HPDE6-E6E7 (cell line): ENCODE data around the gene ARTN.

ENCODE experiments used
- DNase-seq: peaks from one replicate; pipeline ENCODE4 v3.0.0; 2011; ENCODE audit warnings: missing footprints; ENCODE audit errors: extremely low spot score

The ARTN gene

GRCh38 chr1:43924516-43924915 is 9.1 kb upstream of the ARTN start:
- no peak for DNase-seq

GRCh38 chr1:43925846-43926245 is 7.8 kb upstream of the ARTN start:
- no peak for DNase-seq

- DNase-seq, result no peak
These were observed 3.2 kb upstream of the ARTN start for GRCh38 chr1:43930168-43930948.

- no peak for DNase-seq
These were observed 2.7 kb upstream of the ARTN start for GRCh38 chr1:43930949-43931275.

- DNase-seq, result no peak
These were observed 1.6 kb upstream of the ARTN start for GRCh38 chr1:43931711-43932660.

GRCh38 chr1:43932786-43933385 is 715 bp upstream of the ARTN start:
- no peak for DNase-seq

GRCh38 chr1:43934101-43934985 is 742 bp downstream of the ARTN start:
- no peak for DNase-seq

- no peak for DNase-seq
These were observed 1.4 kb downstream of the ARTN start for GRCh38 chr1:43934986-43935324.

GRCh38 chr1:43935711-43936427 is 2.3 kb downstream of the ARTN start:
- DNase-seq, result peak; percentile 90

GRCh38 chr1:43936431-43937151 is 3.0 kb downstream of the ARTN start:
- DNase-seq, result no peak

- no peak for DNase-seq
These were observed 3.7 kb downstream of the ARTN start for GRCh38 chr1:43937179-43937865.

- no peak for DNase-seq
These were observed 4.8 kb downstream of the ARTN start for GRCh38 chr1:43938383-43938782.

- DNase-seq, result no peak
These were observed 5.4 kb downstream of the ARTN start for GRCh38 chr1:43938892-43939587.

- no peak for DNase-seq
These were observed 8.8 kb downstream of the ARTN start for GRCh38 chr1:43942411-43942810.

GRCh38 chr1:43944860-43945259 is 11.3 kb downstream of the ARTN start:
- DNase-seq, result no peak

GRCh38 chr1:43945674-43946235 is 12.2 kb downstream of the ARTN start:
- DNase-seq, result no peak

- DNase-seq, result peak; percentile 94
These were observed 12.8 kb downstream of the ARTN start, which contains the start of gene IPO13 for GRCh38 chr1:43946236-43947060. Gene IPO13 (plus strand): TSS chr1:43946950. CDS start chr1:43947601, 651 bp downstream.
